Loucy (cell line): ENCODE data around the gene GUCA2A.

Source experiments
- CTCF ChIP-seq: fragments of 200-600 bp; sonication (generic); conservative IDR thresholded peaks from 2 replicates; pipeline ENCODE4 v1.5.1; 2014; ENCODE audit warnings: mild to moderate bottlenecking, antibody characterized with exemption, low read length
- EZH2phosphoT487 ChIP-seq: fragments of 200-600 bp; IDR thresholded peaks from 2 replicates; pipeline ENCODE4 v1.6.1; 2018; ENCODE audit warnings: antibody characterized with exemption, mild to moderate bottlenecking, moderate library complexity, borderline replicate concordance

GRCh38 chr1:42210421-42211133 lies 46.0 kb upstream of the GUCA2A start:
- TF ChIP-seq EZH2phosphoT487 (no peak), CTCF (no peak)
